GM08714 (cell line): ENCODE results near the gene GSK3A.

Experiments
- H3K4me3 ChIP-seq: fragments of 200-500 bp; sonication (Bioruptor generic); 2 replicates; pipeline ENCODE4 v1.5.1; 2014; ENCODE audit warnings: mild to moderate bottlenecking, low read length, inconsistent platforms
- ZNF274 ChIP-seq: IDR thresholded peaks from 2 replicates; pipeline ENCODE4 v1.6.1; 2012; ENCODE audit warnings: mild to moderate bottlenecking, low read depth, low read length

GSK3A gene

GRCh38 chr19:42184401-42184861 is 58.0 kb downstream of the GSK3A start:
- no peak for TF ChIP-seq ZNF274
- no peak overlapping the region for H3K4me3 ChIP-seq
